ENCODE measurements around the gene HTD2. TPM values are rescaled to one million over a fixed set of nuclear protein-coding genes. Genes with fewer than 3 reads are reported as not detected.

The HTD2 gene
- total and polyA plus RNA-seq, 9 of the 15 experiments (the other 6 are each of a cell fraction or from before 2014, with no cell fraction given): 1.8 to 22.8 (median 9.6) TPM

DNA sequence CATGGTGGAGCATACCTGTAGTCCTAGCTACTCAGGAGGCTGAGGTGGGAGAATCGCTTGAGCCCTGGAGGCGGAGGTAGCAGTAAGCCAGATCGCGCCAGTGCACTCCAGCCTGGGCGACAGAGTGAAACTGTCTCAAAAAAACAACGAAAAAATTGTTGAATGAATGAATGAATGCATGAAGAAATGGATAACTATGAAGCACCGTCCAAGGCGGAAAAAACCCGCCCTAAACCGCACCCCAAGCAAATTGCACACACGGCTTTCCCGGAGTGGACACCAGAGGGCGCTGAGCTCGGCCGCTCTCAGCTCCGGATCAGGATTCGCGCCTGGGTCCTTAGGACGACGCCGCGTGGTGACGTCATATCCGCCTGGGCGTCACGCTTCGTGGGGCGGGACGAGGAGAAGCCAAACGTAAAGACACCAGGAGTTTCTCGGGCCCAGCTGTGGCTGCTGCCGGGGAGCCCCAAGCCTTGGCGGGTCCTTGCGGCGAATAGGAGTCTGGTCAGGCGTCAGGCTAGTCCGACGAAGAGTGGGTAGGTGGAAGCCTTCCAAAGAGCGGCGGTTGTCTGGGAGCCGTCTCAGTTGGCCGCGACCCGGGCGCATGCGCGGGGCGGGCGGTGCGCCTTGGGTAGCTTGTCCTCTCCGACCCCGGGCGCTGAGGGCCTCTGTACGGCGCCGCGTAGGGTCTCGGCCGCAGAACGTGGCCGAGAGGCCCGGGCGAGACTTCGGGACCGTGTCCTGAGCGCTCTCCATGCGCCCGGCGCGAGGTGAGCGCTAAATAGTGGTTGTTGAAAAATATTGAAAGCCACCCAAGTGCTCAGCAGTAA, at the start of gene HTD2, which contains the start of gene RPP14 (continued):
- TF ChIP-seq RCOR1 (IDR thresholded peaks at IDR 0.05; ENCODE audit: borderline replicate concordance in 1 of 2, low read depth in 2 of 2, low read length in 2 of 2) (peak in 1 of 2 experiments; percentile 64; a peak in 2 of 4 replicates), PCBP1 (IDR thresholded peaks at IDR 0.05; ENCODE audit: low read depth, low read length, poor library complexity, severe bottlenecking) (peak; percentile 30), C11orf30 (IDR thresholded peaks at IDR 0.05; ENCODE audit: low read depth) (peak; percentile 91), ZNF408 (CRISPR knock-in tag; IDR thresholded peaks at IDR 0.05; ENCODE audit: low read depth) (peak; percentile 98; the same call in 1 of the 2 replicates), GABPB1 (CRISPR knock-in tag; IDR thresholded peaks at IDR 0.05) (peak; percentile 96), ZNF584 (CRISPR knock-in tag; IDR thresholded peaks at IDR 0.05; ENCODE audit: low read depth) (no peak), NCOA2 (IDR thresholded peaks at IDR 0.05; ENCODE audit: partially characterized antibody in 2 of 2) (no peak), ZZZ3 (IDR thresholded peaks at IDR 0.05) (peak; percentile 69; the same call in 1 of the 2 replicates), RBFOX2 (IDR thresholded peaks at IDR 0.05; ENCODE audit: low read depth, low read length) (peak; percentile 85), ZNF644 (tag; IDR thresholded peaks at IDR 0.05; ENCODE audit: low read depth) (peak; percentile 50; the same call in 1 of the 2 replicates), HMGN3 (IDR thresholded peaks at IDR 0.05; ENCODE audit: borderline replicate concordance, extremely low read depth, insufficient read length, low read depth, low read length) (peak; percentile 57), CEBPG (CRISPR knock-in tag; IDR thresholded peaks at IDR 0.05) (peak; percentile 60; the same call in 1 of the 2 replicates), CEBPG (tag; conservative IDR thresholded peaks at IDR 0.05 in 1 of 2, IDR thresholded peaks at IDR 0.05 in 1 of 2) (peak in 1 of 2 experiments; percentile 37; a peak in 1 of 4 replicates), NUFIP1 (IDR thresholded peaks at IDR 0.05; ENCODE audit: partially characterized antibody) (no peak), JUN (IDR thresholded peaks at IDR 0.05; ENCODE audit: borderline replicate concordance, low read depth, low read length) (peak; percentile 89), JUN (CRISPR knock-in tag; IDR thresholded peaks at IDR 0.05; ENCODE audit: borderline replicate concordance) (0 out of 2 replicates have a peak, but pooled peaks have one; percentile 75)
- TF ChIP-seq, protein P1, sequence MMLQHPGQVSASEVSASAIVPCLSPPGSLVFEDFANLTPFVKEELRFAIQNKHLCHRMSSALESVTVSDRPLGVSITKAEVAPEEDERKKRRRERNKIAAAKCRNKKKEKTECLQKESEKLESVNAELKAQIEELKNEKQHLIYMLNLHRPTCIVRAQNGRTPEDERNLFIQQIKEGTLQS (IDR thresholded peaks at IDR 0.05): peak; percentile 100
- TF ChIP-seq, protein P1 (CRISPR knock-in tag; conservative IDR thresholded peaks at IDR 0.05): peak; percentile 33; the same call in 1 of the 2 replicates
- TF ChIP-seq, protein P2, sequence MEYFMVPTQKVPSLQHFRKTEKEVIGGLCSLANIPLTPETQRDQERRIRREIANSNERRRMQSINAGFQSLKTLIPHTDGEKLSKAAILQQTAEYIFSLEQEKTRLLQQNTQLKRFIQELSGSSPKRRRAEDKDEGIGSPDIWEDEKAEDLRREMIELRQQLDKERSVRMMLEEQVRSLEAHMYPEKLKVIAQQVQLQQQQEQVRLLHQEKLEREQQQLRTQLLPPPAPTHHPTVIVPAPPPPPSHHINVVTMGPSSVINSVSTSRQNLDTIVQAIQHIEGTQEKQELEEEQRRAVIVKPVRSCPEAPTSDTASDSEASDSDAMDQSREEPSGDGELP (CRISPR knock-in tag; IDR thresholded peaks at IDR 0.05; ENCODE audit: borderline replicate concordance): peak; percentile 89

Measured in K562 (cell line).